Measurements from ENCODE around the gene SMOC1. TPM values are rescaled to one million over a fixed set of nuclear protein-coding genes. Genes with fewer than 3 reads are reported as not detected.

Gene SMOC1
- total RNA-seq, 1 donor from 2014 or later = 0.38 TPM

- Mint-ChIP-seq H3K27ac (ENCODE audit: unreplicated experiment) (no peak overlapping the region), H3K4me1 (ENCODE audit: unreplicated experiment) (peaks cover 3% of the 10 kb centered on the region), H3K36me3 (ENCODE audit: low read depth, unreplicated experiment) (no peaks in the 10 kb centered on the region), H3K27me3 (ENCODE audit: unreplicated experiment) (peaks cover 3% of the 10 kb centered on the region), H3K9me3 (ENCODE audit: unreplicated experiment) (no peaks in the 10 kb centered on the region), H3K4me3 (ENCODE audit: unreplicated experiment) (no peak overlapping the region)
- no peak for DNase-seq (ENCODE audit: low spot score)
- no peak for TF ChIP-seq CTCF (IDR thresholded peaks at IDR 0.05; ENCODE audit: unreplicated experiment)
Measured at GRCh38 chr14:69873877-69874780, 5.1 kb upstream of the SMOC1 start.

DNA sequence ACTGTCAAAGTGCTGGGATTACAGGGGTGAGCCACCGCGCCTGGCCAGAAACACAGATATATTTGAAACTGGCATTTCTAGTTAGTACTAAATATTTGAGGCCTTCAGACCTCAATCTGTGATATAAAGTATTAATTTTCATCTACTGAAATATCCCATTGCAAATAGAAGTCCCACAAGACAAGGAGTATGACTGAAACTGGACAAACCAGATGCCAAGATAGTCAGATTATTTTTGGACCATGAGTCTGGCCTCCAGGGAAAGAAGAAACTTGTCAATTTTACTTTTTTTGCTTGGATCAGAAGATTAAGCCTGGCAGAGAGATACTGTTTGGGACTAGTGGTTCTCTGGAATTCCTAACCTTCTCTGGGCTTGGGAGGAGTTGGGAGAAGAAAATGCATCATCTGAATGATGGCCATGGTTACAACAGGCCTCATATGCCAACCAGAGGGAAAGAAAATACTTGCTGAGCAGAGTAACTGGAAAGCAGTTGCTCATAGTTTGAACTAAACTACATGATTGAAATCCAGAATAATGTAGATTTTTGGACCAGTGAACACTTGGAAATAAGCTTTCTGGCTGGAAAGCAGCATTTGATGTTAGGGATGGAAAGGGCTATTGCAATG lies 2.9 kb upstream of the SMOC1 start:
- DNase-seq (ENCODE audit: low spot score) = no peak
- H3K4me3 Mint-ChIP-seq (ENCODE audit: unreplicated experiment) = no peak overlapping the region
- H3K36me3 Mint-ChIP-seq (ENCODE audit: low read depth, unreplicated experiment) = no peaks in the 10 kb centered on the region
- H3K4me1 Mint-ChIP-seq (ENCODE audit: unreplicated experiment) = peaks cover 3% of the 10 kb centered on the region
- no peak overlapping the region for H3K27ac Mint-ChIP-seq (ENCODE audit: unreplicated experiment)
- TF ChIP-seq CTCF (IDR thresholded peaks at IDR 0.05; ENCODE audit: unreplicated experiment) = no peak
- H3K27me3 Mint-ChIP-seq (ENCODE audit: unreplicated experiment) = peaks cover 14% of the 10 kb centered on the region
- no peaks in the 10 kb centered on the region for H3K9me3 Mint-ChIP-seq (ENCODE audit: unreplicated experiment)

- Mint-ChIP-seq H3K36me3 (ENCODE audit: low read depth, unreplicated experiment) (no peaks in the 10 kb centered on the region), H3K4me3 (ENCODE audit: unreplicated experiment) (no peak overlapping the region), H3K4me1 (ENCODE audit: unreplicated experiment) (peaks cover 3% of the 10 kb centered on the region), H3K27ac (ENCODE audit: unreplicated experiment) (no peak overlapping the region), H3K9me3 (ENCODE audit: unreplicated experiment) (no peaks in the 10 kb centered on the region), H3K27me3 (ENCODE audit: unreplicated experiment) (peaks cover 14% of the 10 kb centered on the region)
- DNase-seq (ENCODE audit: low spot score) = no peak
- TF ChIP-seq CTCF (IDR thresholded peaks at IDR 0.05; ENCODE audit: unreplicated experiment) = no peak
Measured at GRCh38 chr14:69876848-69877306, 2.3 kb upstream of the SMOC1 start.

DNA sequence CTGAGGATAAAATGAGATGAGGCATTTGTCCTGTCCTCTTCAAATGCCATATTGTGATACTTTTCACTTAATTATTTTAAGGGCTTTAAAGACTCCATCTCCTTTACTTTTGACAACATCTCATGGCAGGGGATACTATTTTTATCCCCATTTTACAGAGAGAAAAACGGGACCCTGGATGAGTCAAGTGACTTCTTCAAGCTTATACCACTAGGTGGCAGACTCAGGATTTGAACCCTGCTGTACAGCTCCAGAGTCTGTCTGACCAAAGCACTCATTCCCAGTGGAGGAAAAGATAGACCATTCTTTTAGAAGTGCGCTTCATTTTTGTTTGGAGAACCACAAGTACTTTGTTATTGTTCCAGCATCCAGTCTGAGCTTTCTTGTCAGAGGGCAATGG lies 1.7 kb upstream of the SMOC1 start:
- Mint-ChIP-seq H3K27me3 (ENCODE audit: unreplicated experiment) (peaks cover 14% of the 10 kb centered on the region), H3K4me3 (ENCODE audit: unreplicated experiment) (no peak overlapping the region), H3K9me3 (ENCODE audit: unreplicated experiment) (no peaks in the 10 kb centered on the region), H3K27ac (ENCODE audit: unreplicated experiment) (no peak overlapping the region), H3K36me3 (ENCODE audit: low read depth, unreplicated experiment) (no peaks in the 10 kb centered on the region), H3K4me1 (ENCODE audit: unreplicated experiment) (peaks cover 3% of the 10 kb centered on the region)
- TF ChIP-seq CTCF (IDR thresholded peaks at IDR 0.05; ENCODE audit: unreplicated experiment) = peak; percentile 53
- DNase-seq (ENCODE audit: low spot score) = no peak

GRCh38 chr14:69878251-69878650 lies 965 bp upstream of the SMOC1 start:
- H3K36me3 Mint-ChIP-seq (ENCODE audit: low read depth, unreplicated experiment) = no peaks in the 10 kb centered on the region
- TF ChIP-seq CTCF (IDR thresholded peaks at IDR 0.05; ENCODE audit: unreplicated experiment) = no peak
- no peak for DNase-seq (ENCODE audit: low spot score)
- peaks cover 14% of the 10 kb centered on the region for H3K27me3 Mint-ChIP-seq (ENCODE audit: unreplicated experiment)
- no peak overlapping the region for H3K27ac Mint-ChIP-seq (ENCODE audit: unreplicated experiment)
- no peaks in the 10 kb centered on the region for H3K9me3 Mint-ChIP-seq (ENCODE audit: unreplicated experiment)
- no peak overlapping the region for H3K4me3 Mint-ChIP-seq (ENCODE audit: unreplicated experiment)
- peaks cover 3% of the 10 kb centered on the region for H3K4me1 Mint-ChIP-seq (ENCODE audit: unreplicated experiment)
